Right ventricle myocardium superior (tissue), 1 donor: Measurements from ENCODE around the gene MAP3K6. TPM values are rescaled to one million over a fixed set of nuclear protein-coding genes. Genes with fewer than 3 reads are reported as not detected.

Source experiments
- ATAC-seq: fragments of 200-7000 bp; cut with Tn5 transposase; one replicate; pipeline ENCODE4 v1.9.1; 2020; ENCODE audit warnings: mild to moderate bottlenecking; ENCODE audit not compliant: poor library complexity
- DNase-seq: peaks from one replicate; pipeline ENCODE4 v3.0.0-alpha.2; 2020
- intact Hi-C: fragments of 100-400 bp; cut with DNase I; formaldehyde crosslinking; loops from one replicate; pipeline ENCODE4 v1.11.2; 2022
- total RNA-seq: library from RNA; stranded (reverse); fragmentation: NEBNext Ultra II Directional; extraction: Animal tissue kit (Norgen Biotek cat#: 25700); gene quantifications from one replicate; pipeline ENCODE4 v1.2.1, GENCODE V29; 2021
- donor health status: DM: no; HTN: yes; CAD: no; lungs with severe emphysema.

The MAP3K6 gene
- total RNA-seq, 1 donor from 2014 or later: 41.0 TPM

- DNase-seq: peak; percentile 78
- intact Hi-C loops: no loop called here
- peak; percentile 71 for ATAC-seq
These were observed 16.7 kb downstream of the MAP3K6 start for GRCh38 chr1:27349784-27350662.

- intact Hi-C loops: no loop called here
- peak; percentile 49 for DNase-seq
- ATAC-seq: peak; percentile 41
These were observed 17.6 kb downstream of the MAP3K6 start for GRCh38 chr1:27348861-27349783.

- ATAC-seq: no peak
- no peak for DNase-seq
- intact Hi-C loops: no loop called here
These were observed 19.7 kb downstream of the MAP3K6 start for GRCh38 chr1:27346991-27347624.

GRCh38 chr1:27346357-27346756 lies 20.4 kb downstream of the MAP3K6 start:
- ATAC-seq: no peak
- intact Hi-C loops: no loop called here
- DNase-seq: no peak

GRCh38 chr1:27345272-27345671 lies 21.5 kb downstream of the MAP3K6 start:
- ATAC-seq: no peak
- no peak for DNase-seq
- intact Hi-C loops: no loop called here

GRCh38 chr1:27343639-27344025 lies 23.1 kb downstream of the MAP3K6 start:
- ATAC-seq (no peak), DNase-seq (no peak)
- intact Hi-C loops: no loop called here

- DNase-seq: peak; percentile 65
- intact Hi-C loops: no loop called here
- ATAC-seq: peak; percentile 26
These were observed 23.8 kb downstream of the MAP3K6 start for GRCh38 chr1:27342778-27343638.

- ATAC-seq: peak; percentile 16
- no peak for DNase-seq
- intact Hi-C loops: no loop called here
These were observed 24.4 kb downstream of the MAP3K6 start for GRCh38 chr1:27342391-27342777.

GRCh38 chr1:27341525-27342252 lies 25.1 kb downstream of the MAP3K6 start, which contains the start of gene SYTL1:
SYTL1 (plus strand) TSS chr1:27342022; CDS start chr1:27345335, 3,313 bp downstream.
- ATAC-seq (peak; percentile 28), DNase-seq (peak; percentile 61)
- intact Hi-C loops: no loop called here

GRCh38 chr1:27339213-27339612 lies 27.5 kb downstream of the MAP3K6 start:
- DNase-seq (no peak), ATAC-seq (no peak)
- intact Hi-C loops: no loop called here

GRCh38 chr1:27338751-27339150 lies 28.0 kb downstream of the MAP3K6 start:
- ATAC-seq (no peak), DNase-seq (no peak)
- intact Hi-C loops: no loop called here

GRCh38 chr1:27336756-27337155 lies 30.0 kb downstream of the MAP3K6 start:
- DNase-seq (no peak), ATAC-seq (no peak)
- intact Hi-C loops: no loop called here

- DNase-seq (no peak), ATAC-seq (no peak)
- intact Hi-C loops: no loop called here
These were observed 31.0 kb downstream of the MAP3K6 start for GRCh38 chr1:27335506-27336422.

- ATAC-seq (no peak), DNase-seq (no peak)
- intact Hi-C loops: no loop called here
These were observed 33.0 kb downstream of the MAP3K6 start for GRCh38 chr1:27333717-27334279.

- intact Hi-C loops: no loop called here
- ATAC-seq (peak; percentile 50), DNase-seq (peak; percentile 71)
These were observed 34.1 kb downstream of the MAP3K6 start for GRCh38 chr1:27332536-27333281.

- DNase-seq: no peak
- intact Hi-C loops: no loop called here
- ATAC-seq: peak; percentile 63
These were observed 34.8 kb downstream of the MAP3K6 start for GRCh38 chr1:27331922-27332321.
